GM12891 (cell line): ENCODE results near the gene C19orf38.

Experiments
- PAX5 ChIP-seq: IDR thresholded peaks from 2 replicates; pipeline ENCODE4 v1.6.1; 2011; ENCODE audit warnings: low read length, moderate library complexity, mild to moderate bottlenecking; ENCODE audit not compliant: insufficient read depth, severe bottlenecking
- POLR2A ChIP-seq: IDR thresholded peaks from 2 replicates; pipeline ENCODE4 v1.6.1; 2011; ENCODE audit warnings: low read depth, low read length, control low read depth
- POLR2AphosphoS5 ChIP-seq: IDR thresholded peaks from 2 replicates; pipeline ENCODE4 v1.6.1; 2011; ENCODE audit warnings: low read depth, low read length, control low read depth
- SPI1 ChIP-seq: IDR thresholded peaks from 2 replicates; pipeline ENCODE4 v1.6.1; 2011; ENCODE audit warnings: low read depth, low read length, control low read depth
- TAF1 ChIP-seq: IDR thresholded peaks from 2 replicates; pipeline ENCODE4 v1.6.1; 2011; ENCODE audit warnings: low read depth, low read length, control low read depth

- no peak for TF ChIP-seq TAF1
- no peak for TF ChIP-seq POLR2A
- TF ChIP-seq POLR2AphosphoS5, result no peak
- no peak for TF ChIP-seq SPI1
- TF ChIP-seq PAX5, result no peak
Observed at GRCh38 chr19:10866495-10866894, 18.3 kb downstream of the C19orf38 start.
